Mesenchymal stem cell (in vitro differentiated cells and primary cell): ENCODE measurements around the gene GJC2.

Source experiments
- DNase-seq: peaks from one replicate; pipeline ENCODE4 v3.0.0-alpha.2; 2013
- H2AFZ ChIP-seq: one replicate; pipeline ENCODE4 v1.6.1; 2013; ENCODE audit warnings: low read depth, mild to moderate bottlenecking, control low read depth, inconsistent platforms, low read length, moderate library complexity
- H2AK5ac ChIP-seq: 2 replicates; pipeline ENCODE4 v1.6.1; 2013; ENCODE audit warnings: low read length, moderate library complexity, mild to moderate bottlenecking, inconsistent platforms; ENCODE audit not compliant: severe bottlenecking
- H2BK120ac ChIP-seq: one replicate; pipeline ENCODE4 v1.6.1; 2013; ENCODE audit warnings: low read depth, mild to moderate bottlenecking, inconsistent platforms, low read length, moderate library complexity
- H2BK12ac ChIP-seq, 2 experiments: one replicate each; pipeline ENCODE4 v1.6.1; 2013; ENCODE audit warnings: inconsistent platforms in 2 of 2, low read length in 2 of 2, mild to moderate bottlenecking in 2 of 2, moderate library complexity in 2 of 2, control low read depth in 1 of 2
- H2BK15ac ChIP-seq: one replicate; pipeline ENCODE4 v1.6.1; 2013; ENCODE audit warnings: mild to moderate bottlenecking, low read depth, inconsistent platforms; ENCODE audit not compliant: poor library complexity, severe bottlenecking
- H2BK5ac ChIP-seq: 2 replicates; pipeline ENCODE4 v1.6.1; 2013; ENCODE audit warnings: low read depth, mild to moderate bottlenecking, low read length, control low read depth, inconsistent platforms; ENCODE audit not compliant: poor library complexity, severe bottlenecking
- H3K14ac ChIP-seq, 2 experiments: one replicate each; pipeline ENCODE4 v1.6.1; 2013; ENCODE audit warnings: inconsistent platforms in 2 of 2, low read length in 2 of 2, control low read depth in 1 of 2, mild to moderate bottlenecking in 1 of 2, moderate library complexity in 1 of 2
- H3K18ac ChIP-seq, 2 experiments: one replicate each; pipeline ENCODE4 v1.6.1; 2013; ENCODE audit warnings: inconsistent platforms in 2 of 2, low read length in 2 of 2, control low read depth in 1 of 2, low read depth in 1 of 2, mild to moderate bottlenecking in 1 of 2
- H3K23ac ChIP-seq, 2 experiments: one replicate each; pipeline ENCODE4 v1.6.1; 2013; ENCODE audit warnings: inconsistent platforms in 2 of 2, low read length in 2 of 2, mild to moderate bottlenecking in 2 of 2, moderate library complexity in 2 of 2, control low read depth in 1 of 2
- H3K27ac ChIP-seq: 2 replicates; pipeline ENCODE4 v1.5.1; 2013; ENCODE audit warnings: mild to moderate bottlenecking, moderate library complexity, low read length, control low read depth, inconsistent platforms; ENCODE audit not compliant: poor library complexity, severe bottlenecking
- H3K27me3 ChIP-seq, 2 experiments: 2 replicates each; pipeline versions ENCODE4 v1.6.1 to v1.7.0; 2013; ENCODE audit warnings: low read length in 2 of 2, mild to moderate bottlenecking in 2 of 2, moderate library complexity in 2 of 2, control low read depth in 1 of 2, inconsistent platforms in 1 of 2; ENCODE audit not compliant: control insufficient read depth in 1 of 2, insufficient read depth in 1 of 2
- H3K36me3 ChIP-seq, 2 experiments: 2 replicates each; pipeline versions ENCODE4 v1.6.1 to v1.7.0; 2013; ENCODE audit warnings: low read length in 2 of 2, control low read depth in 1 of 2, inconsistent platforms in 1 of 2, low read depth in 1 of 2, mild to moderate bottlenecking in 1 of 2; ENCODE audit not compliant: insufficient read depth in 2 of 2, control insufficient read depth in 1 of 2
- H3K4ac ChIP-seq, 2 experiments: one replicate each; pipeline ENCODE4 v1.6.1; 2013; ENCODE audit warnings: inconsistent platforms in 2 of 2, low read length in 2 of 2, mild to moderate bottlenecking in 2 of 2, moderate library complexity in 2 of 2, control low read depth in 1 of 2, low read depth in 1 of 2
- H3K4me1 ChIP-seq: 2 replicates; pipeline ENCODE4 v1.6.1; 2013; ENCODE audit warnings: low read depth, low read length, control low read depth; ENCODE audit not compliant: control insufficient read depth, insufficient read depth
- H3K4me2 ChIP-seq: 2 replicates; pipeline ENCODE4 v1.6.1; 2013; ENCODE audit warnings: low read length, mild to moderate bottlenecking, inconsistent platforms; ENCODE audit not compliant: poor library complexity, severe bottlenecking
- H3K4me3 ChIP-seq, 2 experiments: 2 replicates each; pipeline versions ENCODE4 v1.5.1 to v1.7.0; 2013; ENCODE audit warnings: low read length in 2 of 2, mild to moderate bottlenecking in 2 of 2, control low read depth in 1 of 2, low read depth in 1 of 2; ENCODE audit not compliant: insufficient read depth in 1 of 2
- H3K79me1 ChIP-seq: replicated peaks from 2 replicates; pipeline ENCODE4 v1.6.1; 2013; ENCODE audit warnings: mild to moderate bottlenecking, control low read depth, low read length, inconsistent platforms; ENCODE audit not compliant: poor library complexity, severe bottlenecking
- H3K9ac ChIP-seq: 2 replicates; pipeline ENCODE4 v1.7.0; 2013; ENCODE audit warnings: mild to moderate bottlenecking, low read length, moderate library complexity
- H3K9me3 ChIP-seq: 2 replicates; pipeline ENCODE4 v1.7.0; 2013; ENCODE audit warnings: mild to moderate bottlenecking, low read length; ENCODE audit not compliant: control insufficient read depth
- H4K8ac ChIP-seq: one replicate; pipeline ENCODE4 v1.6.1; 2013; ENCODE audit warnings: inconsistent platforms, mild to moderate bottlenecking, low read length, moderate library complexity
- H4K91ac ChIP-seq: one replicate; pipeline ENCODE4 v1.6.1; 2013; ENCODE audit warnings: mild to moderate bottlenecking, low read length, inconsistent platforms
- WGBS: methylation state at CpG from one replicate; pipeline ENCODE4 v1.1.7; 2013; ENCODE audit warnings: mixed read lengths; 5-methylcytosine and 5-hydroxymethylcytosine counted together

Gene GJC2

GRCh38 chr1:228139406-228139930 is 10.3 kb upstream of the GJC2 start:
- Histone ChIP-seq H3K23ac (no peak overlapping the region), H3K9me3 (no peaks in the 10 kb centered on the region), H3K27me3 (peaks cover 18 to 27% of the 10 kb centered on the region in 2 experiments), H3K4me3 (peak overlapping the region; percentile 98 to 99), H2AK5ac (no peak overlapping the region), H2BK12ac (no peak overlapping the region), H3K4ac (peak overlapping the region in 1 of 2 experiments; percentile 41), H3K27ac (peak overlapping the region; percentile 43), H3K4me1 (peaks cover 33% of the 10 kb centered on the region), H4K91ac (no peak overlapping the region), H3K9ac (peak overlapping the region; percentile 98), H2AFZ (peak overlapping the region; percentile 65), H2BK15ac (no peak overlapping the region), H3K4me2 (peak overlapping the region; percentile 72), H4K8ac (peak overlapping the region; percentile 94), H2BK5ac (no peak overlapping the region), H2BK120ac (peak overlapping the region; percentile 44), H3K14ac (no peak overlapping the region), H3K79me1 (no peaks in the 10 kb centered on the region), H3K18ac (peak overlapping the region; percentile 54 to 78), H3K36me3 (peaks cover 0 to 27% of the 10 kb centered on the region in 2 experiments)
- 31% methylated on average over 30 of the region's 30 CpGs for WGBS
- DNase-seq = no peak

DNA sequence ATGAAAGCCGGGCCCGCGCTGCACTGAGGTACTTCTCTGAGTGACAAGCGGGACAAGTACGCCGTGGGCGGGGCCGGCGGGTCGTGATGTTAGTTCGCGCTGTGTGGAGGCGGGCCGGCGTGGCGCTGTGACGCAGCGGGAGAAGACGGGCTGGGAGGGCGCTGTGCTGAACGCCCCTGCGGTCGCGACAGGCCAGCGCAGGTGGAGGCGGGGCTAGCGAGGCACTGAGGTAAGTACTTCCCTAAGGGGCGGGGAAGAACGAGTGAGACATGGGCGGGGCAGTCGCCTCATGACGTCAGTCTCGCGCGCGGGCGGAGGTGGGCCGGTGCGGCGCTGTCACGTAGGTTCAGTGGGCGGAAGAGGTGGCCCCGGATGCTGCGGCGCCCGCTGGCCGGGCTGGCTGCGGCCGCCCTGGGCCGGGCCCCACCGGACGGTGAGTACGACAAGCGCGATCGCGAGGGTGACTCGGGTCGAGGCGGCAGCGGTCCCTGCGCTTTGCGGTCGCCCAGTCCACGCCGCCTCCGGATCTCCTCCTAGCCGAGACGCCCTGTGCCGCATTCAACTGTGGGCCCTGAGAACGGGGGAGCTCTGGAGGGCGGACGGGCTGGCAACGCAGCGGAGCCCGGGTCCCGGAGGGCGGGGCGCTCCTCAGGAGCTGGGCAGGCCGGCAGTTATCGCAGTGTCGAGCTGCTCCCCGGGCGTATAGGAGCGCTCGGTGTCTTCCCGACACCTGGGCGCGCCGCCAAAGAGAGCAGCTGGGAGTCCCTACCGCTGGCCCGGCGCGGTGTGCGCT is 9.6 kb upstream of the GJC2 start, which contains the start of gene GUK1:
Gene GUK1 (plus strand): TSS at position 349 of the 793 bp plus-strand sequence. CDS start 24 bp downstream, at position 373.
- peak within 1 kb of the TSS; percentile 80 for H3K4me2 ChIP-seq
- peak within 1 kb of the TSS; percentile 29 to 92 for H3K23ac ChIP-seq
- no peaks in the 10 kb centered on the region for H3K79me1 ChIP-seq
- DNase-seq = peak; percentile 100
- peak within 1 kb of the TSS; percentile 96 to 97 for H3K18ac ChIP-seq
- H3K4me1 ChIP-seq = peaks cover 35% of the 10 kb centered on the region
- H3K4me3 ChIP-seq = peak within 1 kb of the TSS; percentile 98 to 99
- peak within 1 kb of the TSS; percentile 98 for H3K9ac ChIP-seq
- H3K27ac ChIP-seq = peak within 1 kb of the TSS; percentile 43
- peak within 1 kb of the TSS; percentile 67 for H2BK120ac ChIP-seq
- peak within 1 kb of the TSS; percentile 98 for H4K8ac ChIP-seq
- no peaks in the 10 kb centered on the region for H3K9me3 ChIP-seq
- H3K27me3 ChIP-seq = peaks cover 12 to 21% of the 10 kb centered on the region in 2 experiments
- H2BK12ac ChIP-seq = peak within 1 kb of the TSS in 1 of 2 experiments; percentile 85
- under 1% methylated on average over 73 of the region's 95 CpGs for WGBS
- H2BK5ac ChIP-seq = peak within 1 kb of the TSS; percentile 20
- peak within 1 kb of the TSS; percentile 84 for H2AFZ ChIP-seq
- H3K4ac ChIP-seq = peak within 1 kb of the TSS; percentile 73 to 95
- H3K14ac ChIP-seq = peak within 1 kb of the TSS in 1 of 2 experiments; percentile 95
- H2AK5ac ChIP-seq = no peak within 1 kb of the TSS
- peaks cover 0 to 33% of the 10 kb centered on the region in 2 experiments for H3K36me3 ChIP-seq
- peak within 1 kb of the TSS; percentile 57 for H2BK15ac ChIP-seq
- peak within 1 kb of the TSS; percentile 99 for H4K91ac ChIP-seq

- H3K27ac ChIP-seq = no peak overlapping the region
- peak overlapping the region; percentile 98 to 99 for H3K4me3 ChIP-seq
- WGBS = 19% methylated on average over 25 of the region's 25 CpGs
- H2AK5ac ChIP-seq = no peak overlapping the region
- peak overlapping the region; percentile 99 for H4K91ac ChIP-seq
- H3K4me1 ChIP-seq = peaks cover 35% of the 10 kb centered on the region
- H3K27me3 ChIP-seq = peaks cover 10 to 14% of the 10 kb centered on the region in 2 experiments
- peak overlapping the region in 1 of 2 experiments; percentile 92 for H3K23ac ChIP-seq
- peak overlapping the region; percentile 73 to 95 for H3K4ac ChIP-seq
- H3K9ac ChIP-seq = peak overlapping the region; percentile 98
- H2BK15ac ChIP-seq = no peak overlapping the region
- H2BK120ac ChIP-seq = no peak overlapping the region
- H4K8ac ChIP-seq = no peak overlapping the region
- peak overlapping the region; percentile 80 for H3K4me2 ChIP-seq
- no peak for DNase-seq
- peaks cover 5 to 40% of the 10 kb centered on the region in 2 experiments for H3K36me3 ChIP-seq
- peaks cover 1% of the 10 kb centered on the region for H3K79me1 ChIP-seq
- no peaks in the 10 kb centered on the region for H3K9me3 ChIP-seq
- H2BK5ac ChIP-seq = no peak overlapping the region
- no peak overlapping the region for H2BK12ac ChIP-seq
- peak overlapping the region in 1 of 2 experiments; percentile 23 for H3K14ac ChIP-seq
- H3K18ac ChIP-seq = peak overlapping the region in 1 of 2 experiments; percentile 97
- peak overlapping the region; percentile 84 for H2AFZ ChIP-seq
Observed at GRCh38 chr1:228140724-228141225, 9.0 kb upstream of the GJC2 start.
